Measurements from ENCODE around the gene SIRPA.

- TF ChIP-seq YY1 (IDR thresholded peaks at IDR 0.05; ENCODE audit: insufficient read depth, insufficient read length): no peak
- no peak for TF ChIP-seq SUZ12 (IDR thresholded peaks at IDR 0.05; ENCODE audit: extremely low read depth, insufficient read depth, insufficient read length)
These were observed 48.9 kb upstream of the SIRPA start for GRCh38 chr20:1846341-1846740.

Measured in NT2/D1 (cell line).